HepG2 (cell line): ENCODE data around the gene GADD45B. TPM values are rescaled to one million over a fixed set of nuclear protein-coding genes. Genes with fewer than 3 reads are reported as not detected.

Experiments used
- AGO2 ChIP-seq: fragments of 200-400 bp; formaldehyde crosslinking; optimal IDR thresholded peaks from 2 replicates; pipeline ENCODE3; 2017; ENCODE audit warnings: mild to moderate bottlenecking, low read depth, low read length, moderate library complexity
- CBX5 ChIP-seq: sonication (generic); formaldehyde crosslinking; IDR thresholded peaks from 2 replicates; pipeline ENCODE4 v1.4.0; 2020; ENCODE audit warnings: missing genetic modification reagents, borderline replicate concordance
- HMG20A ChIP-seq: IDR thresholded peaks from 2 replicates; pipeline ENCODE4 v1.6.1; 2016; ENCODE audit warnings: borderline replicate concordance
- HOMEZ ChIP-seq: IDR thresholded peaks from 2 replicates; pipeline ENCODE4 v1.6.1; 2016; ENCODE audit warnings: low read depth
- JDP2 ChIP-seq: sonication (generic); formaldehyde crosslinking; IDR thresholded peaks from 2 replicates; pipeline ENCODE4 v1.8.1; 2022; ENCODE audit warnings: missing genetic modification reagents, borderline replicate concordance
- MXI1 ChIP-seq: IDR thresholded peaks from 3 replicates; pipeline ENCODE4 v1.6.1; 2012; ENCODE audit warnings: low read depth, low read length, inconsistent platforms, borderline replicate concordance
- REXO4 ChIP-seq: sonication (generic); formaldehyde crosslinking; IDR thresholded peaks from 2 replicates; pipeline ENCODE4 v1.8.0; 2022; ENCODE audit warnings: missing genetic modification reagents, mild to moderate bottlenecking, borderline replicate concordance
- SIX4 ChIP-seq: sonication (generic); formaldehyde crosslinking; IDR thresholded peaks from 2 replicates; pipeline ENCODE4 v1.4.0; 2020; ENCODE audit warnings: missing genetic modification reagents
- SKI ChIP-seq: fragments of 450-650 bp; IDR thresholded peaks from one replicate; pipeline ENCODE4 v1.6.1; 2018; ENCODE audit warnings: mild to moderate bottlenecking; ENCODE audit not compliant: partially characterized antibody
- TEAD3 ChIP-seq: optimal IDR thresholded peaks from 2 replicates; pipeline ENCODE3; 2016; ENCODE audit warnings: borderline replicate concordance
- U2AF2 ChIP-seq: fragments of 200-400 bp; formaldehyde crosslinking; IDR thresholded peaks from 2 replicates; pipeline ENCODE4 v1.6.1; 2017; ENCODE audit warnings: low read depth, mild to moderate bottlenecking, low read length
- ZNF263 ChIP-seq: sonication (generic); formaldehyde crosslinking; IDR thresholded peaks from 2 replicates; pipeline ENCODE4 v1.4.0; 2020; ENCODE audit warnings: missing genetic modification reagents
- ZNF275 ChIP-seq: sonication (generic); formaldehyde crosslinking; IDR thresholded peaks from 2 replicates; pipeline ENCODE4 v1.8.0; 2022; ENCODE audit warnings: missing genetic modification reagents, mild to moderate bottlenecking, inconsistent platforms, borderline replicate concordance
- ZNF451 ChIP-seq: sonication (generic); formaldehyde crosslinking; IDR thresholded peaks from 2 replicates; pipeline ENCODE4 v1.5.0; 2020; ENCODE audit warnings: mild to moderate bottlenecking, missing genetic modification reagents
- ZNF496 ChIP-seq: sonication (generic); formaldehyde crosslinking; IDR thresholded peaks from 2 replicates; pipeline ENCODE4 v1.8.1; 2023; ENCODE audit warnings: mild to moderate bottlenecking, moderate library complexity, missing genetic modification reagents; ENCODE audit not compliant: insufficient replicate concordance
- ZNF670 ChIP-seq: sonication (generic); formaldehyde crosslinking; IDR thresholded peaks from 2 replicates; pipeline ENCODE4 v1.8.0; 2022; ENCODE audit warnings: mild to moderate bottlenecking, missing genetic modification reagents, borderline replicate concordance
- ZNF674 ChIP-seq: sonication (generic); formaldehyde crosslinking; IDR thresholded peaks from 2 replicates; pipeline ENCODE4 v1.5.0; 2020; ENCODE audit warnings: low read depth, mild to moderate bottlenecking, missing genetic modification reagents
- ZNF709 ChIP-seq: sonication (generic); formaldehyde crosslinking; IDR thresholded peaks from 2 replicates; pipeline ENCODE4 v1.5.0; 2020; ENCODE audit warnings: mild to moderate bottlenecking, missing genetic modification reagents
- polyA plus RNA-seq, 8 experiments: library from polyadenylated mRNA; depleted of rRNA in 3 of 8; stranded (reverse) in 7 of 8; unstranded in 1 of 8; fragments of >200 nt; fragmentation: Illumina TruSeq in 4 of 8; extraction: Trizol in 4 of 8; gene quantifications; 2 replicates each; pipeline versions ENCODE4 v1.2.1 to v1.2.3, GENCODE V29; 2011 to 2016; ENCODE audit warnings: low read depth in 4 of 8, missing spikeins in 1 of 8, mixed read lengths in 1 of 8; ENCODE audit not compliant: insufficient read depth in 1 of 8
- total RNA-seq, 5 experiments: library from RNA; depleted of rRNA; stranded (reverse); fragments of >200 nt; fragmentation: Illumina TruSeq; extraction: Trizol; gene quantifications; 2 replicates each; pipeline ENCODE4 v1.2.3, GENCODE V29; 2016; ENCODE audit warnings: low read depth in 1 of 5
- TF ChIP-seq, protein P1 (sequence below): sonication (generic); formaldehyde crosslinking; IDR thresholded peaks from 2 replicates; pipeline ENCODE4 v1.8.0; 2023; ENCODE audit warnings: mild to moderate bottlenecking, missing genetic modification reagents
- TF ChIP-seq, protein P2 (sequence below): sonication (generic); formaldehyde crosslinking; IDR thresholded peaks from 2 replicates; pipeline ENCODE4 v1.9.0; 2021; ENCODE audit warnings: missing genetic modification reagents, mild to moderate bottlenecking, borderline replicate concordance
- TF ChIP-seq, protein P3 (sequence below): sonication (generic); formaldehyde crosslinking; IDR thresholded peaks from 2 replicates; pipeline ENCODE4 v1.4.0; 2020; ENCODE audit warnings: missing genetic modification reagents

GADD45B gene
- total and polyA plus RNA-seq, 2 of the 13 experiments (the other 11 are each of a cell fraction or from before 2014, with no cell fraction given): 4.6 to 34.1 TPM

DNA sequence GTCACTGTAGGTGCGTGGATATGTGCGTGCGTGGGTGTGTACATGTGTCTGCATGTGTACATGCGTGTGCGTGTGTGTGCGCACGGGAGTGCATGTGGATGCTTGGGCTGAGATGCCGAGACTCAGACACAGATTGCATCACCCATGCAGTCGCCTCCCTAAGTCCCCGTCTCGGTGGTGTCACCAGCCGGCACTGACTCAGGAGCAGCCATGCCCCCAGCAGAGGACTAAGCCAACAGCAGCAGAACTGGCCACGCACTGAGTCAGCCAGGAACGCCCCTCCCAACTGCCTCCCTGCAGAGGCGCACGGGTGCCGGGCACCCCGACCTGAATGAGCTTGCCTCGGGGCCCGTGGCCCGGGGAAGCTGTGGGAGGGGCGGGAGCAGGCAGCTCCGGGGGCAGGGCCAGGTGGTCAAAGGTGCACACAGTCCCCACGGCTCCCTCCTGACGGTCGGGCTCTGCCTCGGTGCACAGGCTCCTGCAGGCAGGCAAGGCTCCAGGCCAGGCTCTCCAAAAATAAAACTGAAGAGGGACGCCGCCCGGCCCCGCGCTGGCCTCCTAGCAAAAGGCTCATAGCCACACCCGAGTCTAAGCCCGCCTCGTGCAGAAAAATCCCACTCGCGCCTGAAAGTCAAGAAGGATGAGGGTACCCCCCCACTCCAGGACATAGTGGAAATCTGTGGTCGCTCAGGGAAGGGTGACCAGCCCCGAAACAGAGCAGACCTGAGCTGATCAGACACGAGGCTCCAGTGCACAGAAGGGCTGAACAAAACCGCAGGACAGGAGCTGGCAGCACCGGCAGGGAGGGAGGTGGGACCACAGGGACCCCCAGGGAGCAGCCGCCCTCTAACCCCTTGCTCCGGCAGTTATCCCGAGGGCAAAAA is 49.2 kb downstream of the GADD45B start (continued):
- TF ChIP-seq, protein P1, sequence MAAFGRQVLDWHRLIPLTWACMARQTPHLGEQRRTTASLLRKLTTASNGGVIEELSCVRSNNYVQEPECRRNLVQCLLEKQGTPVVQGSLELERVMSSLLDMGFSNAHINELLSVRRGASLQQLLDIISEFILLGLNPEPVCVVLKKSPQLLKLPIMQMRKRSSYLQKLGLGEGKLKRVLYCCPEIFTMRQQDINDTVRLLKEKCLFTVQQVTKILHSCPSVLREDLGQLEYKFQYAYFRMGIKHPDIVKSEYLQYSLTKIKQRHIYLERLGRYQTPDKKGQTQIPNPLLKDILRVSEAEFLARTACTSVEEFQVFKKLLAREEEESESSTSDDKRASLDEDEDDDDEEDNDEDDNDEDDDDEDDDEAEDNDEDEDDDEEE (CRISPR knock-in tag): no peak
- no peak for TF ChIP-seq ZNF451 (CRISPR knock-in tag)
- TF ChIP-seq HMG20A (CRISPR knock-in tag): no peak; the same call in 1 of the 2 replicates
- peak; percentile 78 for TF ChIP-seq SKI
- no peak for TF ChIP-seq SIX4 (CRISPR knock-in tag)
- TF ChIP-seq, protein P2, sequence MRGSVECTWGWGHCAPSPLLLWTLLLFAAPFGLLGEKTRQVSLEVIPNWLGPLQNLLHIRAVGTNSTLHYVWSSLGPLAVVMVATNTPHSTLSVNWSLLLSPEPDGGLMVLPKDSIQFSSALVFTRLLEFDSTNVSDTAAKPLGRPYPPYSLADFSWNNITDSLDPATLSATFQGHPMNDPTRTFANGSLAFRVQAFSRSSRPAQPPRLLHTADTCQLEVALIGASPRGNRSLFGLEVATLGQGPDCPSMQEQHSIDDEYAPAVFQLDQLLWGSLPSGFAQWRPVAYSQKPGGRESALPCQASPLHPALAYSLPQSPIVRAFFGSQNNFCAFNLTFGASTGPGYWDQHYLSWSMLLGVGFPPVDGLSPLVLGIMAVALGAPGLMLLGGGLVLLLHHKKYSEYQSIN (CRISPR knock-in tag): no peak
- no peak for TF ChIP-seq ZNF670 (CRISPR knock-in tag)
- no peak for TF ChIP-seq ZNF263 (CRISPR knock-in tag)
- TF ChIP-seq HOMEZ (CRISPR knock-in tag): no peak
- no peak for TF ChIP-seq ZNF709
- TF ChIP-seq, protein P3, sequence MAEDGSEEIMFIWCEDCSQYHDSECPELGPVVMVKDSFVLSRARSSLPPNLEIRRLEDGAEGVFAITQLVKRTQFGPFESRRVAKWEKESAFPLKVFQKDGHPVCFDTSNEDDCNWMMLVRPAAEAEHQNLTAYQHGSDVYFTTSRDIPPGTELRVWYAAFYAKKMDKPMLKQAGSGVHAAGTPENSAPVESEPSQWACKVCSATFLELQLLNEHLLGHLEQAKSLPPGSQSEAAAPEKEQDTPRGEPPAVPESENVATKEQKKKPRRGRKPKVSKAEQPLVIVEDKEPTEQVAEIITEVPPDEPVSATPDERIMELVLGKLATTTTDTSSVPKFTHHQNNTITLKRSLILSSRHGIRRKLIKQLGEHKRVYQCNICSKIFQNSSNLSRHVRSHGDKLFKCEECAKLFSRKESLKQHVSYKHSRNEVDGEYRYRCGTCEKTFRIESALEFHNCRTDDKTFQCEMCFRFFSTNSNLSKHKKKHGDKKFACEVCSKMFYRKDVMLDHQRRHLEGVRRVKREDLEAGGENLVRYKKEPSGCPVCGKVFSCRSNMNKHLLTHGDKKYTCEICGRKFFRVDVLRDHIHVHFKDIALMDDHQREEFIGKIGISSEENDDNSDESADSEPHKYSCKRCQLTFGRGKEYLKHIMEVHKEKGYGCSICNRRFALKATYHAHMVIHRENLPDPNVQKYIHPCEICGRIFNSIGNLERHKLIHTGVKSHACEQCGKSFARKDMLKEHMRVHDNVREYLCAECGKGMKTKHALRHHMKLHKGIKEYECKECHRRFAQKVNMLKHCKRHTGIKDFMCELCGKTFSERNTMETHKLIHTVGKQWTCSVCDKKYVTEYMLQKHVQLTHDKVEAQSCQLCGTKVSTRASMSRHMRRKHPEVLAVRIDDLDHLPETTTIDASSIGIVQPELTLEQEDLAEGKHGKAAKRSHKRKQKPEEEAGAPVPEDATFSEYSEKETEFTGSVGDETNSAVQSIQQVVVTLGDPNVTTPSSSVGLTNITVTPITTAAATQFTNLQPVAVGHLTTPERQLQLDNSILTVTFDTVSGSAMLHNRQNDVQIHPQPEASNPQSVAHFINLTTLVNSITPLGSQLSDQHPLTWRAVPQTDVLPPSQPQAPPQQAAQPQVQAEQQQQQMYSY (CRISPR knock-in tag): no peak
- no peak for TF ChIP-seq ZNF275 (CRISPR knock-in tag)
- no peak; the same call in 2 of the 3 replicates for TF ChIP-seq MXI1
- TF ChIP-seq JDP2 (CRISPR knock-in tag): no peak
- no peak for TF ChIP-seq ZNF496
- TF ChIP-seq AGO2: no peak
- TF ChIP-seq TEAD3 (CRISPR knock-in tag): no peak
- TF ChIP-seq CBX5 (CRISPR knock-in tag): no peak
- TF ChIP-seq U2AF2: no peak
- no peak for TF ChIP-seq ZNF674 (CRISPR knock-in tag)
- TF ChIP-seq REXO4 (CRISPR knock-in tag): no peak
